ENCODE measurements around the gene MDM2.

DNA sequence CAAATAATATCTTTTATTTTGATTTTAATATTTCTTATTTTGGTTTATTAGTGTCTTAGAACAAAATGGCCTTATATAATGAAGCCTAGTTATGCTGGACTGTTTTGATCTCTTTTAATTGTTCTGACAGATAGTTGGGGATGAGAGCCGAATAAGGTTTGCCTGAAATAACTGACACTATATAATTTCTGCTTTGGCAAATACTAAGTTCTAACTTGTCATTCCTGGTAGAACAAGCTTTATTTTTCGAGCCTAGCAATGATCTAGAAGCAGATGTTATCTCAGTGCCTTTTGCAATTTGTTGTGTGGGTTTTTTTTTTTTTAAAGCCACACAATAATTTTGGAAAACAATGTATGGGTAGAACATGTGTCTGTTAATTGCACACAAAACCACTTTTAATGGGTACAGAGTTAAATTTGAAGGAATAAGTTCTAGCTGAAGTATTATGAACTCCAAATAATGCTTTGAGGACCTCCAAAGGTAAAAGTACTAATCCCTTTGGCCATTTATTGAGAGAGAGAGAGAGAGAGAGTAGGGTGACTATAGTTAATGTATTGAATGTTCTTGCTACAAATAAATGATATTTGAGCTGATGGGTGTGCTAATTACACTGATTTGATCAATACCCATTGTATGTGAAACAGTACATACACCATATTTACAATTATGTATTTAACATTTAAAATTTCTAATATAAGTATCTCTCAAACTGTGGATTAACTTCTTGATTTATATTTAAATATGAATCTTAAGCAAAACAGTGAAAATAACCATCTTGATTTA is 35.0 kb downstream of the MDM2 start:
- TF ChIP-seq EZH2 (IDR thresholded peaks at IDR 0.05; ENCODE audit: insufficient read depth, poor library complexity, severe bottlenecking) (no peak), EZH2phosphoT487 (IDR thresholded peaks at IDR 0.05; ENCODE audit: insufficient read depth, low read depth) (no peak)
